Muscle layer of duodenum (tissue), 2 donors: ENCODE measurements around the gene ARG2.

Experiments
- H3K27ac ChIP-seq: one replicate; pipeline ENCODE4 v1.7.0; 2013; ENCODE audit warnings: mild to moderate bottlenecking, low read length
- H3K27me3 ChIP-seq: one replicate; pipeline ENCODE4 v1.7.0; 2013; ENCODE audit warnings: low read depth, mild to moderate bottlenecking, control low read depth, low read length
- H3K36me3 ChIP-seq, 2 donors: one replicate each; pipeline ENCODE4 v1.7.0; 2013; ENCODE audit warnings: low read length in 2 of 2, control low read depth in 1 of 2, mild to moderate bottlenecking in 1 of 2; ENCODE audit not compliant: insufficient read depth in 2 of 2, control insufficient read depth in 1 of 2
- H3K4me1 ChIP-seq, 2 donors: one replicate each; pipeline ENCODE4 v1.7.0; 2013; ENCODE audit warnings: low read length in 2 of 2, mild to moderate bottlenecking in 2 of 2, control low read depth in 1 of 2, moderate library complexity in 1 of 2; ENCODE audit not compliant: insufficient read depth in 2 of 2, control insufficient read depth in 1 of 2
- H3K4me3 ChIP-seq, 2 donors: one replicate each; pipeline ENCODE4 v1.7.0; 2013; ENCODE audit warnings: low read length in 2 of 2, low read depth in 1 of 2, mild to moderate bottlenecking in 1 of 2
- H3K9me3 ChIP-seq, 2 donors: one replicate each; pipeline ENCODE4 v1.7.0; 2013; ENCODE audit warnings: low read length in 2 of 2, control low read depth in 1 of 2, mild to moderate bottlenecking in 1 of 2; ENCODE audit not compliant: control insufficient read depth in 1 of 2
- donor health status: healthy.

Gene ARG2

GRCh38 chr14:67577181-67577808 lies 42.4 kb upstream of the ARG2 start:
- H3K36me3 ChIP-seq = peaks cover 10 to 12% of the 10 kb centered on the region in 2 donors

GRCh38 chr14:67577909-67578749 lies 41.6 kb upstream of the ARG2 start:
- H3K4me1 ChIP-seq = no peaks in the 10 kb centered on the region
- H3K36me3 ChIP-seq = peaks cover 10 to 12% of the 10 kb centered on the region in 2 donors
- H3K9me3 ChIP-seq = no peaks in the 10 kb centered on the region
- no peak overlapping the region for H3K4me3 ChIP-seq
- H3K27ac ChIP-seq = no peak overlapping the region
- no peaks in the 10 kb centered on the region for H3K27me3 ChIP-seq

More at GRCh38 chr14:67577181-67577808, 42.4 kb upstream of the ARG2 start:
- H3K4me1 ChIP-seq = no peaks in the 10 kb centered on the region
- H3K4me3 ChIP-seq = no peak overlapping the region
- H3K27ac ChIP-seq = no peak overlapping the region
- no peaks in the 10 kb centered on the region for H3K9me3 ChIP-seq
- H3K27me3 ChIP-seq = no peaks in the 10 kb centered on the region

GRCh38 chr14:67579040-67579439 lies 40.7 kb upstream of the ARG2 start:
- Histone ChIP-seq H3K27me3 (no peaks in the 10 kb centered on the region), H3K36me3 (peaks cover 10 to 12% of the 10 kb centered on the region in 2 donors), H3K27ac (no peak overlapping the region), H3K9me3 (no peaks in the 10 kb centered on the region), H3K4me1 (no peaks in the 10 kb centered on the region), H3K4me3 (no peak overlapping the region)

GRCh38 chr14:67579636-67580035 lies 40.1 kb upstream of the ARG2 start:
- Histone ChIP-seq H3K4me1 (no peaks in the 10 kb centered on the region), H3K9me3 (no peaks in the 10 kb centered on the region), H3K4me3 (no peak overlapping the region), H3K27ac (no peak overlapping the region), H3K27me3 (no peaks in the 10 kb centered on the region), H3K36me3 (peaks cover 10 to 12% of the 10 kb centered on the region in 2 donors)

DNA sequence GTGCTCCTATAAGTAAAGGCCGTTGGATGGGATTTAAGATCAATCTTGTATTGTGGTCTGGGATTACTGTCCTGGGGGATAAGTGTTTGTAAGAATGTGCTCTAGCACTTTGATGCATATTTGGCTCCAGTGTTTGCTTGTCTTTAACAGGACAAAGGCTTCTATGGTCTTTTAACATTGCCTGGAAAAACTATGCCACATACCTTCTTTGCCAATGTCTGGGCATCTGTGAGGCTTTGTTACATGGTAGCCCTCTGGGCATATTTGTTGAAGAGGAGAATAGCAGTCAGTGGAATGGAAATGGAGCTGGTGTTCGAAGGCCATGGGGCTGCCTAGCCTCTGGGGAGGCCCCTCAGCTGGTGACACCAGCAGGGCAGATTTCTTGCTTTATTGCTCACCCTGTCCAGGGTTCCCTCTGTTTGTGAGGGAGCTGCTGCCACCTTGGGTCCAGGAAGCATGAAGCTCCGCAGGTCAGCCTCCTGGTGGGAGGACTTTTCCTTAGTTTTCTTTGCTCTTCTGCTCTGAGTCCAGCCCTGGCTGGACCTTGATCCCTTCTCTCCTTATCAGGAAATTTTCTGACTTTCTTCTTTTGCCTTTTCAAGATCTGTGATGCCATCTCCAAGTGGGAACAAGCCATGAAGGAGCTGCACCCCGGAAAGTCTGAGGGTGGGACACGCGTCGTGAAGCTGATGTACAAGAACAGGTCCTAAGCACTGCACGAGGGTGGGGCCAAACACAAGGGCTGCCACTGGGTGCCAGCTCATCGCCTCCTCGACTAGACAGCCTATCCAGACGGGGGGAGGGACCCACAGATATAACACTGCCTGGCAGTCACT lies 39.2 kb upstream of the ARG2 start:
- Histone ChIP-seq H3K9me3 (no peaks in the 10 kb centered on the region), H3K27ac (no peak overlapping the region), H3K27me3 (no peaks in the 10 kb centered on the region), H3K4me3 (no peak overlapping the region), H3K4me1 (no peaks in the 10 kb centered on the region), H3K36me3 (peaks cover 11 to 17% of the 10 kb centered on the region in 2 donors)

GRCh38 chr14:67581643-67582042 lies 38.1 kb upstream of the ARG2 start:
- no peaks in the 10 kb centered on the region for H3K9me3 ChIP-seq
- H3K4me3 ChIP-seq = no peak overlapping the region
- peaks cover 20 to 24% of the 10 kb centered on the region in 2 donors for H3K36me3 ChIP-seq
- no peaks in the 10 kb centered on the region for H3K4me1 ChIP-seq
- no peak overlapping the region for H3K27ac ChIP-seq
- no peaks in the 10 kb centered on the region for H3K27me3 ChIP-seq

DNA sequence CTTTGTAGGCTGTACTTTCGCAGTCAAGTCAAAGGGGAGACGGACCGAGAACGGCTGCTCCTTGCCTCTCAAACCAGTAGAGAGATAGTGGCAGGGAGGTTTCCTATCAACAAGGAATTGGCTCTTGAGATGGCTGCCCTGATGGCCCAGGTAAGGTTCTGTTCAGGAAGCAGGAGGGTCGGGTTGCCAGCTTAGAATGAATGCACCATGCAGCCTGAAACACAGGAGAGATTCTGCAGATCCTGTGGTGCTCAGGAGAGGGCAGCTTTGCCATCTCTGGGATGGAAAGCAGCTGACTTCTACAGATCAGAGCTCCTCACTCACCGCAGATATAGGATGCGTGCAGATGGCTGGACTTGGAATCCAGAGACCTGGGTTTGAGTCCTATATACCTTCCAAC lies 37.7 kb upstream of the ARG2 start:
- H3K36me3 ChIP-seq = peaks cover 20 to 28% of the 10 kb centered on the region in 2 donors
- H3K27ac ChIP-seq = no peak overlapping the region
- H3K9me3 ChIP-seq = no peaks in the 10 kb centered on the region
- H3K4me1 ChIP-seq = no peaks in the 10 kb centered on the region
- H3K27me3 ChIP-seq = no peaks in the 10 kb centered on the region
- H3K4me3 ChIP-seq = no peak overlapping the region

GRCh38 chr14:67583711-67584644 lies 35.7 kb upstream of the ARG2 start:
- no peak overlapping the region for H3K27ac ChIP-seq
- no peaks in the 10 kb centered on the region for H3K27me3 ChIP-seq
- peaks cover 21 to 40% of the 10 kb centered on the region in 2 donors for H3K36me3 ChIP-seq
- H3K4me3 ChIP-seq = no peak overlapping the region
- H3K4me1 ChIP-seq = no peaks in the 10 kb centered on the region
- no peaks in the 10 kb centered on the region for H3K9me3 ChIP-seq

- Histone ChIP-seq H3K36me3 (peaks cover 22 to 43% of the 10 kb centered on the region in 2 donors), H3K4me1 (no peaks in the 10 kb centered on the region), H3K4me3 (no peak overlapping the region), H3K9me3 (no peaks in the 10 kb centered on the region), H3K27me3 (no peaks in the 10 kb centered on the region), H3K27ac (no peak overlapping the region)
Observed at GRCh38 chr14:67584978-67585377, 34.7 kb upstream of the ARG2 start.

DNA sequence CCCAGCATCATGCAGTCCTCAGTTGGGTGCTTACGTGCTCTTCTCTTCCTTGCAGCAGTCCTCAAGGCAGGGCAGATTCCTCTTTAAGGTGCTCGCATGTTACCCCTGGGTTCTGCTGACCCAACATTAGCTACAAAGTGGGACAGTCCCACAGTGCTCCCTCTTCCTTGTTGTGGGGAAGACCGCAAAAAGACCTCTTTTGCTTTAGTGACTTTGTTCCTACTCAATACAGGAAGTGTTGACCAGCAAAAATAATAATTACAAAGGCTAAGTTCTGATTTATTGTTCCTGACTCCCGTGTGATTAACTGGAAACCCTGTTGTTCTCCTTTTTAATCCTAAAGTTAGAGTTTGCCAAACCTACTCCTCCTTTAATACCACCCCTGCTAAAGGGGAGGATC lies 33.4 kb upstream of the ARG2 start:
- Histone ChIP-seq H3K9me3 (no peaks in the 10 kb centered on the region), H3K36me3 (peaks cover 22 to 47% of the 10 kb centered on the region in 2 donors), H3K4me3 (no peak overlapping the region), H3K27ac (no peak overlapping the region), H3K27me3 (no peaks in the 10 kb centered on the region), H3K4me1 (no peaks in the 10 kb centered on the region)
